B cell (primary cell): ENCODE data around the gene PAQR7.

Source experiments
- EZH2 ChIP-seq: IDR thresholded peaks from 2 replicates; pipeline ENCODE4 v1.6.1; 2012; ENCODE audit warnings: borderline replicate concordance, low read depth, mild to moderate bottlenecking, moderate library complexity, low read length; ENCODE audit not compliant: insufficient read depth, poor library complexity, severe bottlenecking
- TF ChIP-seq, protein P1 (sequence below): fragments of 200-600 bp; IDR thresholded peaks from one replicate; pipeline ENCODE4 v1.8.0; 2022; ENCODE audit warnings: antibody characterized with exemption, mild to moderate bottlenecking

DNA sequence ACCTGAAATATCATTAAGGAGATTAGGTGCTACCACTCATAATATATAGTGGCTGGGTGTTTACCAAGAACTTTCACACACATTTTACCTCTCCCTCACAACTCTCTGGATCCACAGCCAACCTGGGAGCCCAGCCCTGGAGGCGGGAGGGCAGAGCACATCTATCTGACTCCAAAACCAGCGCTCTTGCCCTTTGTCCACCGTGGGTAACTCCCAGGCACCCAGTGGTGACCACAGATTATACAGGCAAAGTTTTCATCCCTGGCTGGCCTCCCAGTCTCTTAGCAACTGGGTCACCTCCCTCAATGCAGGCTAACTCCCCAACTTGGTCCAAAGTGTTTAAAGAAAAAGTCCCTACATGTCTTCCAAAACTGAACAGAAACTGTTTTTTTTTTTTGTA lies 2.4 kb downstream of the PAQR7 start:
- TF ChIP-seq, protein P1, sequence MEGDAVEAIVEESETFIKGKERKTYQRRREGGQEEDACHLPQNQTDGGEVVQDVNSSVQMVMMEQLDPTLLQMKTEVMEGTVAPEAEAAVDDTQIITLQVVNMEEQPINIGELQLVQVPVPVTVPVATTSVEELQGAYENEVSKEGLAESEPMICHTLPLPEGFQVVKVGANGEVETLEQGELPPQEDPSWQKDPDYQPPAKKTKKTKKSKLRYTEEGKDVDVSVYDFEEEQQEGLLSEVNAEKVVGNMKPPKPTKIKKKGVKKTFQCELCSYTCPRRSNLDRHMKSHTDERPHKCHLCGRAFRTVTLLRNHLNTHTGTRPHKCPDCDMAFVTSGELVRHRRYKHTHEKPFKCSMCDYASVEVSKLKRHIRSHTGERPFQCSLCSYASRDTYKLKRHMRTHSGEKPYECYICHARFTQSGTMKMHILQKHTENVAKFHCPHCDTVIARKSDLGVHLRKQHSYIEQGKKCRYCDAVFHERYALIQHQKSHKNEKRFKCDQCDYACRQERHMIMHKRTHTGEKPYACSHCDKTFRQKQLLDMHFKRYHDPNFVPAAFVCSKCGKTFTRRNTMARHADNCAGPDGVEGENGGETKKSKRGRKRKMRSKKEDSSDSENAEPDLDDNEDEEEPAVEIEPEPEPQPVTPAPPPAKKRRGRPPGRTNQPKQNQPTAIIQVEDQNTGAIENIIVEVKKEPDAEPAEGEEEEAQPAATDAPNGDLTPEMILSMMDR, result no peak
- no peak for TF ChIP-seq EZH2
